Panc1 (cell line): ENCODE results near the gene CAPN11. TPM values are rescaled to one million over a fixed set of nuclear protein-coding genes. Genes with fewer than 3 reads are reported as not detected.

Experiments
- ATAC-seq: fragments of 200-7000 bp; cut with Tn5 transposase; 2 replicates; pipeline ENCODE4 v1.9.1; 2020; ENCODE audit warnings: mild to moderate bottlenecking, moderate library complexity
- BruUV-seq: library from RNA; stranded (reverse); fragments of 400-500 nt; replicated peaks from 2 replicates; lab custom pipeline; 2021; lab: Mats Ljungman, UMichigan
- CTCF ChIA-PET: fragments of 300-600 bp; sonication (Branson Sonifier 250); formaldehyde crosslinking; loops from one replicate; lab custom pipeline; 2022; ENCODE audit warnings: antibody characterized with exemption; lab: Charles Lee
- POLR2A ChIA-PET: fragments of 300-600 bp; sonication (Branson Sonifier 250); formaldehyde crosslinking; loops from one replicate; lab custom pipeline; 2022; ENCODE audit warnings: antibody characterized with exemption; lab: Charles Lee
- DNase-seq: peaks from one replicate; pipeline ENCODE4 v3.0.0-alpha.2; 2010; ENCODE audit warnings: low read depth, low spot score
- H3K27ac ChIP-seq: 2 replicates; pipeline ENCODE4 v1.5.1; 2011; ENCODE audit warnings: mild to moderate bottlenecking, low read length, inconsistent platforms
- H3K27me3 ChIP-seq: fragments of 200-500 bp; sonication (Bioruptor generic); 2 replicates; pipeline ENCODE4 v1.6.0; 2014; ENCODE audit warnings: low read length, inconsistent platforms; ENCODE audit not compliant: control insufficient read depth, insufficient read depth
- H3K36me3 ChIP-seq: fragments of 200-500 bp; sonication (Bioruptor generic); 2 replicates; pipeline ENCODE4 v1.5.1; 2014; ENCODE audit warnings: inconsistent platforms, mild to moderate bottlenecking, low read length, moderate library complexity; ENCODE audit not compliant: control insufficient read depth, insufficient read depth
- H3K4me1 ChIP-seq: 2 replicates; pipeline ENCODE4 v1.5.1; 2011; ENCODE audit warnings: inconsistent platforms, mild to moderate bottlenecking, low read length, moderate library complexity; ENCODE audit not compliant: control insufficient read depth, insufficient read depth
- H3K4me3 ChIP-seq, 2 experiments: 2 replicates each; pipeline ENCODE4 v1.5.1; 2011 to 2012; ENCODE audit warnings: low read depth in 2 of 2, low read length in 2 of 2, mild to moderate bottlenecking in 2 of 2, inconsistent platforms in 1 of 2, moderate library complexity in 1 of 2
- H3K9me3 ChIP-seq: fragments of 200-500 bp; sonication (Bioruptor generic); 2 replicates; pipeline ENCODE4 v1.5.1; 2014; ENCODE audit warnings: low read depth, mild to moderate bottlenecking, inconsistent platforms, low read length, moderate library complexity; ENCODE audit not compliant: control insufficient read depth, insufficient read depth
- POLR2AphosphoS5 ChIP-seq: IDR thresholded peaks from 2 replicates; pipeline ENCODE4 v1.6.1; 2012; ENCODE audit warnings: mild to moderate bottlenecking, low read depth, low read length, moderate library complexity
- REST ChIP-seq, 2 experiments: IDR thresholded peaks; 2 replicates each; pipeline ENCODE4 v1.6.1; 2011 to 2012; ENCODE audit warnings: low read depth in 2 of 2, control low read depth in 1 of 2, low read length in 1 of 2, mild to moderate bottlenecking in 1 of 2, moderate library complexity in 1 of 2; ENCODE audit not compliant: insufficient read depth in 1 of 2
- SIN3A ChIP-seq: IDR thresholded peaks from 2 replicates; pipeline ENCODE4 v1.6.1; 2012; ENCODE audit warnings: low read depth, mild to moderate bottlenecking, low read length, moderate library complexity, borderline replicate concordance; ENCODE audit not compliant: insufficient read depth
- TCF7L2 ChIP-seq: IDR thresholded peaks from 2 replicates; pipeline ENCODE4 v1.6.1; 2011; ENCODE audit warnings: mild to moderate bottlenecking, low read depth, low read length, inconsistent platforms
- in situ Hi-C: cut with HindIII; loops from 2 replicates; pipeline ENCODE4 v1.10.0; 2016; ENCODE audit warnings: low sequenced_read_pairs, low pct_unique_long_range_greater_than_20kb
- intact Hi-C: fragments of 100-400 bp; cut with micrococcal nuclease; formaldehyde crosslinking; loops from one replicate; pipeline ENCODE4 v1.10.0; 2022; ENCODE audit not compliant: unreplicated experiment
- total RNA-seq: library from RNA; stranded (reverse); gene quantifications from one replicate; pipeline ENCODE4 v1.2.1, GENCODE V29; 2021; ENCODE audit not compliant: unreplicated experiment
- TF ChIP-seq, protein P1 (sequence below): fragments of 450-650 bp; IDR thresholded peaks from 2 replicates; pipeline ENCODE4 v1.5.1; 2017; ENCODE audit warnings: mild to moderate bottlenecking

Gene CAPN11
- total RNA-seq, 1 experiment from 2014 or later = 1.2 TPM

DNA sequence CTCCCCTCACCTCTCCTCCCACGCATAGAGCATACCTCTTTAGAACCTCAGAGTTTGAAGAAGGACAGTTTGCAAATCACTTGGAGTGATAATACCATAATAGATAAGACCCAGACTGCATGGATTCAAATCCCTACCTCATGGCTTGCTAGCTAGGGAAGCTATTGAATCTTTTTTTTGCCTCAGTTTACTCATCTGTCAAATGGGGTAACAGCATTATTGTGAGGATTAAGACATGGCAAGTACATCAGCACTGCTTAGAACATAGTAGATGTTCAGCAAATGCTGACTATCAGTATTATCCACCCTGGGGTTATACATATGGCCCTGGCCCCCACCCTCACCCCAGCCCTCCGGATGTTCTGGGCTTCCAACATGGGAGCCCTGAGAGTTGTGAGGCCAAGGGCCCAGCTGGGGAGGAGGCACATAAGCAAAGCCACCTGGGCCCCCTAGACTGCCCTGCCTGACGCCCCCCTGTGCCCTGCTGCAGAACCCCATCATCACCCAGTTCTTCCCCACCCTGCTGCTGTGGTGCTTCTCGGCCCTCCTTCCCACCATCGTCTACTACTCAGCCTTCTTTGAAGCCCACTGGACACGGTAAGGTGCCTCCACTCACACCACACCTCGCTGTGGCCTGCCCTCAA, 9.1 kb upstream of the CAPN11 start:
- in situ Hi-C loops = no loop called here
- DNase-seq (no peak), ATAC-seq (no peak)
- TF ChIP-seq SIN3A (no peak), REST (IDR thresholded peaks at IDR 0.05; ENCODE audit: insufficient read depth in 1 of 2, low read depth in 2 of 2, low read length in 1 of 2) (no peak), TCF7L2 (no peak), POLR2AphosphoS5 (no peak)
- TF ChIP-seq, protein P1, sequence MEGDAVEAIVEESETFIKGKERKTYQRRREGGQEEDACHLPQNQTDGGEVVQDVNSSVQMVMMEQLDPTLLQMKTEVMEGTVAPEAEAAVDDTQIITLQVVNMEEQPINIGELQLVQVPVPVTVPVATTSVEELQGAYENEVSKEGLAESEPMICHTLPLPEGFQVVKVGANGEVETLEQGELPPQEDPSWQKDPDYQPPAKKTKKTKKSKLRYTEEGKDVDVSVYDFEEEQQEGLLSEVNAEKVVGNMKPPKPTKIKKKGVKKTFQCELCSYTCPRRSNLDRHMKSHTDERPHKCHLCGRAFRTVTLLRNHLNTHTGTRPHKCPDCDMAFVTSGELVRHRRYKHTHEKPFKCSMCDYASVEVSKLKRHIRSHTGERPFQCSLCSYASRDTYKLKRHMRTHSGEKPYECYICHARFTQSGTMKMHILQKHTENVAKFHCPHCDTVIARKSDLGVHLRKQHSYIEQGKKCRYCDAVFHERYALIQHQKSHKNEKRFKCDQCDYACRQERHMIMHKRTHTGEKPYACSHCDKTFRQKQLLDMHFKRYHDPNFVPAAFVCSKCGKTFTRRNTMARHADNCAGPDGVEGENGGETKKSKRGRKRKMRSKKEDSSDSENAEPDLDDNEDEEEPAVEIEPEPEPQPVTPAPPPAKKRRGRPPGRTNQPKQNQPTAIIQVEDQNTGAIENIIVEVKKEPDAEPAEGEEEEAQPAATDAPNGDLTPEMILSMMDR = no peak
- Histone ChIP-seq H3K27ac (no peak overlapping the region), H3K36me3 (no peaks in the 10 kb centered on the region), H3K4me3 (no peak overlapping the region), H3K27me3 (no peaks in the 10 kb centered on the region), H3K4me1 (no peaks in the 10 kb centered on the region), H3K9me3 (no peaks in the 10 kb centered on the region)
- CTCF ChIA-PET = no interaction called here
- BruUV-seq = no TSS peak
- POLR2A ChIA-PET = no interaction called here
- intact Hi-C loops = no loop called here

DNA sequence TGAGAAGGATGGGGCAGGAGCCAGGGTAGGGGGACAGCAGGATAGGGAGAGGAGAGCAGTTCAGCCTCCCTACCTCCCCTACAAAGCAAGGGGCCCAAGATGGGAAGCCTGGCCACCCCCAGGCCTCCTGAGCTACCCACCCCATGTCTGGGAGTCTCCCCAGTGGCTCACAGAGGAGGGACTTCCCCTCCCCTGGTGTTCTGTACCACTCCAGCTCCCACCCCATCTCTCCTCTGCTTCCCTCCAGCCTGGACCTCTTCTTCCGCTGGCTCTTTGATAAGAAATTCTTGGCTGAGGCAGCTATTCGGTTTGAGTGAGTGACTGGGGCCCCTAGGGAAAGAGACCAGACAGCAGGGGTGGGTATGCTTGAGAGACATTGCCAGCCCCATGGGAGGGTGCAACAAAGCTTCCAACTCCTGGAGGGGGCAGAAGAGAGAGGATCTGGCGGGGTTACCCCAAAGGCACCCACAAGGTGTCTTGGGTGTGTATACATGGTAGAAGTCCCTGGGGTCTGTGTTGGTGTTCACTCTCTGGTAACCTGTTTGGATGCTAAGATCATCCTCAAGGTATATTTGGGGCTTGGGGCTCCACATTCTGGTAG, 8.2 kb upstream of the CAPN11 start:
- no peaks in the 10 kb centered on the region for H3K27me3 ChIP-seq
- POLR2A ChIA-PET = no interaction called here
- in situ Hi-C loops = no loop called here
- ATAC-seq = no peak
- no peak overlapping the region for H3K4me3 ChIP-seq
- TF ChIP-seq SIN3A = no peak
- no peak for TF ChIP-seq POLR2AphosphoS5
- TF ChIP-seq, protein P1 = no peak
- no peak for TF ChIP-seq REST (IDR thresholded peaks at IDR 0.05; ENCODE audit: insufficient read depth in 1 of 2, low read depth in 2 of 2, low read length in 1 of 2)
- TF ChIP-seq TCF7L2 = no peak
- intact Hi-C loops = no loop called here
- H3K4me1 ChIP-seq = peaks cover 4% of the 10 kb centered on the region; the same call in 1 of the 2 replicates
- no peaks in the 10 kb centered on the region for H3K36me3 ChIP-seq
- no peaks in the 10 kb centered on the region for H3K9me3 ChIP-seq
- BruUV-seq = no TSS peak
- CTCF ChIA-PET = no interaction called here
- no peak overlapping the region for H3K27ac ChIP-seq
- no peak for DNase-seq
